Chondrocyte (in vitro differentiated cells): ENCODE data around the gene CHD9. TPM values are rescaled to one million over a fixed set of nuclear protein-coding genes. Genes with fewer than 3 reads are reported as not detected.
"Not testable (repeated sequence)": the region's sequence is repeated elsewhere in the genome, so short reads cannot be mapped to it uniquely, and the experiment has no call there.

Source experiments
- DNase-seq: peaks from one replicate; pipeline ENCODE4 v3.0.0; 2021; ENCODE audit warnings: mixed read lengths, low spot score
- H3K27ac Mint-ChIP-seq: one replicate; pipeline ENCODE4 v1.8.0; 2021; ENCODE audit warnings: mild to moderate bottlenecking, moderate library complexity, mixed read lengths; ENCODE audit not compliant: unreplicated experiment
- H3K27me3 Mint-ChIP-seq: 2 replicates; pipeline ENCODE4 v1.8.0; 2021; ENCODE audit warnings: low read depth, mixed read lengths
- H3K36me3 Mint-ChIP-seq: 2 replicates; pipeline ENCODE4 v1.8.0; 2021; ENCODE audit warnings: low read depth, mixed read lengths
- H3K4me1 Mint-ChIP-seq: 2 replicates; pipeline ENCODE4 v1.8.0; 2021; ENCODE audit warnings: low read depth, mild to moderate bottlenecking, mixed read lengths
- H3K4me3 Mint-ChIP-seq: one replicate; pipeline ENCODE4 v1.8.0; 2021; ENCODE audit warnings: mild to moderate bottlenecking, moderate library complexity, mixed read lengths; ENCODE audit not compliant: unreplicated experiment
- H3K9me3 Mint-ChIP-seq: 2 replicates; pipeline ENCODE4 v1.8.0; 2021; ENCODE audit warnings: low read depth, mixed read lengths
- CTCF ChIP-seq: fragments of 200-600 bp; sonication (generic); IDR thresholded peaks from 2 replicates; pipeline ENCODE4 v1.5.0; 2021; ENCODE audit warnings: antibody characterized with exemption, mild to moderate bottlenecking, moderate library complexity
- total RNA-seq: library from RNA; stranded (reverse); gene quantifications from 3 replicates; pipeline ENCODE4 v1.2.1, GENCODE V29; 2021

Gene CHD9
- total RNA-seq, 1 donor from 2014 or later, result 72.7 TPM

GRCh38 chr16:53068423-53068833 lies 13.6 kb downstream of the CHD9 start:
- H3K27me3 Mint-ChIP-seq, result no peaks in the 10 kb centered on the region
- no peak overlapping the region for H3K4me3 Mint-ChIP-seq
- DNase-seq, result no peak
- TF ChIP-seq CTCF, result no peak
- H3K36me3 Mint-ChIP-seq, result peaks cover 12% of the 10 kb centered on the region
- no peaks in the 10 kb centered on the region for H3K9me3 Mint-ChIP-seq
- H3K4me1 Mint-ChIP-seq, result peaks cover 46% of the 10 kb centered on the region
- no peak overlapping the region for H3K27ac Mint-ChIP-seq

GRCh38 chr16:53069772-53070171 lies 15.0 kb downstream of the CHD9 start:
- Mint-ChIP-seq H3K27ac (no peak overlapping the region), H3K9me3 (no peaks in the 10 kb centered on the region), H3K4me3 (no peak overlapping the region), H3K27me3 (no peaks in the 10 kb centered on the region), H3K4me1 (peaks cover 41% of the 10 kb centered on the region), H3K36me3 (peaks cover 12% of the 10 kb centered on the region)
- TF ChIP-seq CTCF, result no peak
- no peak for DNase-seq

- Mint-ChIP-seq H3K4me3 (peak overlapping the region; percentile 28), H3K27ac (peak overlapping the region; percentile 93), H3K27me3 (no peaks in the 10 kb centered on the region), H3K36me3 (peaks cover 11% of the 10 kb centered on the region), H3K9me3 (no peaks in the 10 kb centered on the region), H3K4me1 (peaks cover 27% of the 10 kb centered on the region)
- no peak for DNase-seq
- no peak for TF ChIP-seq CTCF
These were observed 17.0 kb downstream of the CHD9 start for GRCh38 chr16:53071748-53072301.

- H3K27ac Mint-ChIP-seq, result peak overlapping the region; percentile 14
- DNase-seq, result no peak
- no peak for TF ChIP-seq CTCF
- H3K4me3 Mint-ChIP-seq, result no peak overlapping the region
- peaks cover 11% of the 10 kb centered on the region for H3K36me3 Mint-ChIP-seq
- H3K9me3 Mint-ChIP-seq, result no peaks in the 10 kb centered on the region
- peaks cover 32% of the 10 kb centered on the region for H3K4me1 Mint-ChIP-seq
- H3K27me3 Mint-ChIP-seq, result no peaks in the 10 kb centered on the region
These were observed 18.2 kb downstream of the CHD9 start for GRCh38 chr16:53073022-53073421.

- not testable (repeated sequence) for H3K27ac Mint-ChIP-seq
These were observed 19.5 kb downstream of the CHD9 start for GRCh38 chr16:53074296-53074695.

GRCh38 chr16:53075461-53075860 lies 20.7 kb downstream of the CHD9 start:
- not testable (repeated sequence) for H3K36me3 Mint-ChIP-seq, DNase-seq, H3K27me3 Mint-ChIP-seq, H3K9me3 Mint-ChIP-seq, H3K4me3 Mint-ChIP-seq, H3K27ac Mint-ChIP-seq
- peaks cover 54% of the 10 kb centered on the region for H3K4me1 Mint-ChIP-seq

More at GRCh38 chr16:53074296-53074695, 19.5 kb downstream of the CHD9 start:
- not testable (repeated sequence) for H3K36me3 Mint-ChIP-seq, H3K27me3 Mint-ChIP-seq, H3K4me3 Mint-ChIP-seq, DNase-seq, H3K9me3 Mint-ChIP-seq
- H3K4me1 Mint-ChIP-seq, result peaks cover 45% of the 10 kb centered on the region
